Left renal pelvis (tissue), 4 donors: ENCODE measurements around the gene RMDN3. TPM values are rescaled to one million over a fixed set of nuclear protein-coding genes. Genes with fewer than 3 reads are reported as not detected.
A peak's percentile ranks its signal among the peaks of the same experiment; 100 is the strongest.

Experiments
- DNase-seq, 4 donors: peaks; one replicate each; pipeline ENCODE4 v3.0.0-alpha.2; 2013; ENCODE audit warnings: low read depth in 4 of 4, low spot score in 3 of 4
- polyA plus RNA-seq, 4 donors: library from polyadenylated mRNA; unstranded; fragments of 120-200 nt; gene quantifications; one replicate each; pipeline ENCODE4 v1.2.1, GENCODE V29; 2013; ENCODE audit not compliant: insufficient read length in 4 of 4

RMDN3 gene
- polyA plus RNA-seq, 4 donors: 30.6 to 45.6 (median 39.7) TPM

DNA sequence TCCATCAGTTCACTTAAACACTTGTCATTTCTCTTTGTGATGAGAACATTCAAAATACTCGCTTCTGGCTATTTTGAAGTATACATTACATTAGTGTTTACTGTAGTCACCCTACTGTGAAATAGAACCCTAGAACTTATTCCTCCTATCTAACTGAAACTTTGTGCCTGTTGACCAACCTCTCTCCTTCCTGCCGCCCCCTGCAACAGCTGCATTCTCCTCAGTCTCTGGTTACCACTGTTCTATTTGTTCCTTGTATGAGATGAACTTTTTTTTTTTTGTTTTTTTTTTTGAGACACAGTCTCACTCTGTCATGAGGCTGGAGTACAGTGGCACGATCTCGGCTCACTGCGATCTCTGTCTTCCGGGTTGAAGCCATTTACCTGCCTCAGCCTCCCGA lies 57.1 kb downstream of the RMDN3 start:
- no peak for DNase-seq

DNA sequence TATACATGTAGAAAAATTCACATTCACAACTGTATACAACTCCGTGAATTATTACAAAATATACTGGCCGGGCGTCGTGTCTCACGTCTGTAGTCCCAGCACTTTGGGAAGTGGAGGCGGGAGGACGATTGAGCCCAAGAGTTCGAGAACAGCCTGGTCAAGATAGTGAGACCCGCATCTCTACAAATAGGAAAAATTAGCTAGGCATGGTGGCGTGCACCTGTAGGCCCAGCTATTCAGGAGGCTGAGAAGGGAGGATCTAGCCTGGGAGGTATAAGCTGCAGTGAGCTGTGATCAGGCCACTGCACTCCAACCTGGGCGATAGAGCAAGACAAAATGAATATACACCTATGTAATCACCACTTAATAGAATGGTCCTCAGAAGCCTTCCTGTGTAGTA lies 58.8 kb downstream of the RMDN3 start:
- no peak for DNase-seq

DNA sequence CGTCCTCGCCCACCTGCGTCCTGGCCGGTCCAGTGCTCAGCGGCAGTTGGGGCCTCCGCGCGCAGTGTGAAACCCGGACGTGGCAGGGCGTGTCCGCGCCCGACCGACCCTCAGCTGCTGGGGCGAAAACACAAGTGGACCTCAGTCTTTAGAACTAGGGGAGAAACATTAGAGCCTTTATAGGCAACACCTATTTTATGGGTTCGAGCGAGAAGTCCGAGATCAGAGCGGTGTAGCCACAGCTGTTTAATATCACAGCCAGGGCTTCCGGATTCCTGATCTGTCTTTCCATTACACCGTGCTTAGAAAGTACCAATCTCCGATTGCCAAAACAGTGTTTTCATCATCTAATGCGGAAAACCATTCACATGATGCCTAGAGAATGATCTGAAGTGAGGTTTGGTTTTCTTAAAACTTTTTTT lies 59.6 kb downstream of the RMDN3 start:
- DNase-seq: no peak

DNA sequence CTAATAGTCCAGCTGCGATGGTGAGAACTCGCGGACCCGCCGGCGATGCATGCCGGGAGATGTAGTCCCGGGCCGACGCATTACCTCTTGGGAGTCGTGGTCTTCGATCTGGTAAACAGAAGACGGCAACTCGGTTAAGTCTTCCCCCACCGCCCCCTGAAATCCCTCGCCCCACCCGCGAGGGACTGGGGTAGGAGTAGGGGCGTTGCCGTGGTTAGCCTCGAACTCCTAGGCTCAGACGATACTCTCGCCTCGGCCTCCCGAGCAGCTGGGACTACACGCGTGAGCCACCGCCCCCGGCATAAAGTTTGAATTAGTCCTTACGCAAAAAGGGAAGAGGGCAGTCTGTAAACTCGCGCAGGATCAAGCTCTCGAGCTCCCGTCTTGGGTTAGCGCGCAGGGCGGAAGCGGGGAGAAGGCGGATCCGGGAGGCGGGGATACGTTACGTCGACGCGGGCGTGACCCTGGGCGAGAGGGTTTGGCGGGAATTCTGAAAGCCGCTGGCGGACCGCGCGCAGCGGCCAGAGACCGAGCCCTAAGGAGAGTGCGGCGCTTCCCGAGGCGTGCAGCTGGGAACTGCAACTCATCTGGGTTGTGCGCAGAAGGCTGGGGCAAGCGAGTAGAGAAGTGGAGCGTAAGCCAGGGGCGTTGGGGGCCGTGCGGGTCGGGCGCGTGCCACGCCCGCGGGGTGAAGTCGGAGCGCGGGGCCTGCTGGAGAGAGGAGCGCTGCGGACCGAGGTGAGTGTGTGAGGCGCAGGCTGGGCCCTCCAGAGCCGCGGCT lies 60.2 kb downstream of the RMDN3 start, which contains the start of gene RAD51:
RAD51 (plus strand) TSS at position 487 of the 781 bp plus-strand sequence. CDS start 3,585 bp downstream, outside the sequence.
- peak; percentile 82 to 88 (median 84) for DNase-seq

DNA sequence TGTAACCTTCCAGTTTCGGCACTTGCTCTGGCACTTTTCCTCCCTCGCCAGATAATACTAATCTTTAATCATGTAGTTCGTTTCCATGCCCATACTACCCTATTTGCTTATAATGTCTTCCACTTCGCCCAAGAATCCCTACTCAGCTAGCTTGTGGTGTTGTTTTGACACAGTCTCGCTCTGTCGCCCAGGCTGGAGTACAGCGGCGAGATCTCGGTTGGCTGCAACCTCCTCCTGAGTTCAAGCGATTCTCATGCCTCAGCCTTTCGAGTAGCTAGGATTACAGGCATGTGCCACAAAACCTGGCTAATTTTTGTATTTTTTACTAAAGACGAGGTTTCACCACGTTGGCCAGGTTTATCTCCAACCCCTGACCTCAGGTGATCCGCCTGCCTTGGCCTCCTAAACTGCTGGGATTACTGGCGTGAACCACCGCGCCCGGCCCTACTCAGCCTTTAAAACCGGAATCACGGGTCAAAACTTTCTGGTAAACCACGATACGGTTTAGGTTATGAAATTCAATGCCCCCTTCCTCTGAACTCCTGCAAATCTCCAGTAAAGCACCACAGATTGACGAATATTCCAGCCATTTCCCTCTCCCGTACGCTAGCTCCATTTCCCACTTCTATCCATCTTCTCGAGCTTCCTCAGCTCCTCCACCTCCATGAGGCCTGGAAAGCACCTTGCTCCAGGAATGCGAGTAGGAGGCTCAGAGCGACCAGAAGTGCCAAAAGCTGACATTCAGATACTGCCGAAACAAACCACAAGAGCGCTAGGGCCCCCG lies 61.0 kb downstream of the RMDN3 start:
- DNase-seq: no peak

DNA sequence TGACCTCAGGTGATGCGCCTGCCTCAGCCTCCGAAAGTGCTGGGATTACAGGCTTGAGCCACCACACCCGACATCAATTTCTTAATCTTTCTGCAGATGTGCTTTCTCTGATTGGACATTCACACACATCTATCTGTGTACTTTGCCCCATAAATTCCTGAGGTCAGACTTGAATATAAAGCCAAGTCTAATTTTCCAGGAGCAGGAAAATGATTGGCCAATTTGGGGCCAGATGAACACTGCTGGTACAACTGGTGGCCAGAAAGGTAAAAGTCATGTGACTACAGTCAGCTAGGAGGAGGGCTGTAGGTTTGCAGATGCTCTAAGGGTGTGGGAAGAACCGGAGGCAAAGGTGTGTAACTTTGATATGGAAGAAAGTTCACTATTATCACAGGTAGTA lies 63.3 kb downstream of the RMDN3 start:
- DNase-seq: no peak

DNA sequence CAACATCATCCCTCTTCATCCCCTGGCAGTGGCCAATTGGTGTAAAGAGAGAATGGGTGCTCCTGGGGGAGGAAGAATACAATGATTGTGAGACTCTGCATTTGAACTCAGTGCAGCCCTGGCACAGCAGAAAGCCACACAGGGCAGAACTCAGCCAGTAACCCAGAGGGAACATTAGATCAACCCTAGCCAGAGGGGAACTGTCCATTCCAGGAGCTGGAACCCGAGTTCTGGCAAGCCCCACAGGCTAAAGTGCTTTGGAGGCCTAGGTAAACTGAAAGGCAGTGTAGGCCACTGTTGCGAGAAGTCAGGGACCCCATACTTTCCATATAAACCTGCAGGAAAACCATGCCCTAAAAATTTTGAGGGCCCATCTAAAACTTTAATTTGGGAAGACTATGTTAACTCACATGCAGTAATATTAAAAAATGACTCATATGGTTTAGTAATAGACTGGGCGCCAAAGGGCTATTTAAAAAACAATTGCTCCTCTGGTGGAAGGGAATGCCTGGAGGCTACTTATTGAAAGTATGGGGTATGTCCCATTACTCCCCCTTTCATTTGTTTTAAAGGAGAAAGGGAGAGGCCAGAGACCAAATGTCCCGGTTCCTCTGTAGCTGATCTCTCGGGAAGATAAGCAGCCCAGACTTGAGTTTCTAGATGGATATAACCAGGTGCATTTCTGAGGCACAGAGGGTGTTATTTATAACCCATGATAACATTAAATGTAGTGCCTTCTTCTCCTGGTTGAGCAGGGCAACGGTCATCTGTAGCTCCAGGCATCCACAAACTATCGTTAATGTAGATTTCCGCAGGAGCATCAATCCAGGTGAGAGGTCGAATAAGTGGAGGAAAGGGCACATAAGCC lies 65.9 kb downstream of the RMDN3 start:
- DNase-seq: no peak

Other genes with a start within 250 kb of the RMDN3 start
- gene CCDC32, start 190.2 kb downstream of the RMDN3 start, polyA plus RNA-seq: 10 to 100 TPM; 23.3 to 27.0 (median 26.0) TPM
- gene RPUSD2, start 186.0 kb downstream of the RMDN3 start, polyA plus RNA-seq: 10 to 100 TPM in 2 of 4 donors, 1 to 10 TPM in 2; 8.5 to 12.7 (median 9.8) TPM
- 10 to 100 TPM; 17.9 to 21.6 (median 19.3) TPM for gene KNL1, start 161.0 kb downstream of the RMDN3 start, polyA plus RNA-seq
- gene RAD51, start 60.1 kb downstream of the RMDN3 start, polyA plus RNA-seq: 10 to 100 TPM; 10.7 to 14.9 (median 13.3) TPM
- gene GCHFR, start 8.8 kb upstream of the RMDN3 start, polyA plus RNA-seq: 10 to 100 TPM in 3 of 4 donors, 1 to 10 TPM in 1; 6.9 to 47.2 (median 29.5) TPM
- 1 to 10 TPM; 1.5 to 4.6 (median 2.0) TPM for gene C15orf62, start 14.7 kb upstream of the RMDN3 start, polyA plus RNA-seq
- 10 to 100 TPM; 22.4 to 31.4 (median 26.6) TPM for gene ZFYVE19, start 51.8 kb upstream of the RMDN3 start, polyA plus RNA-seq
- 10 to 100 TPM; 33.8 to 42.6 (median 37.6) TPM for gene DNAJC17, start 52.2 kb upstream of the RMDN3 start, polyA plus RNA-seq
- gene PPP1R14D, start 73.5 kb upstream of the RMDN3 start, polyA plus RNA-seq: under 1 TPM in 3 of 4 donors, not detected in 1; 0.32 to 0.93 (median 0.52) TPM
- 10 to 100 TPM in 3 of 4 donors, 1 to 10 TPM in 1; 2.7 to 70.8 (median 65.9) TPM for gene SPINT1, start 88.8 kb upstream of the RMDN3 start, polyA plus RNA-seq
- gene RHOV, start 119.0 kb upstream of the RMDN3 start, polyA plus RNA-seq: 1 to 10 TPM in 3 of 4 donors, under 1 TPM in 1; 0.26 to 1.9 (median 1.4) TPM
- gene VPS18, start 139.2 kb upstream of the RMDN3 start, polyA plus RNA-seq: 10 to 100 TPM; 10.6 to 17.5 (median 16.8) TPM
- 1 to 10 TPM; 5.8 to 8.3 (median 6.7) TPM for gene DLL4, start 174.1 kb upstream of the RMDN3 start, polyA plus RNA-seq
- gene CHAC1, start 198.2 kb upstream of the RMDN3 start, polyA plus RNA-seq: 1 to 10 TPM in 3 of 4 donors, under 1 TPM in 1; 0.93 to 4.3 (median 3.2) TPM